K562 (cell line): ENCODE data around the gene ZNF692. TPM values are rescaled to one million over a fixed set of nuclear protein-coding genes. Genes with fewer than 3 reads are reported as not detected.

Experiments used
- ATF2 ChIP-seq: sonication (generic); formaldehyde crosslinking; IDR thresholded peaks from 2 replicates; pipeline ENCODE4 v1.8.1; 2022; ENCODE audit warnings: missing genetic modification reagents
- ATF3 ChIP-seq, 2 experiments: fragments of 450-650 bp in 1 of 2; sonication (generic) in 1 of 2; formaldehyde crosslinking in 1 of 2; IDR thresholded peaks in 1 of 2; conservative IDR thresholded peaks in 1 of 2; 2 replicates each; pipeline versions ENCODE4 v1.6.1 to v1.8.1; 2016 to 2023; ENCODE audit warnings: mild to moderate bottlenecking in 2 of 2, moderate library complexity in 2 of 2, inconsistent platforms in 1 of 2, missing genetic modification reagents in 1 of 2
- ATF6 ChIP-seq: sonication (generic); formaldehyde crosslinking; IDR thresholded peaks from 2 replicates; pipeline ENCODE4 v1.4.0; 2020; ENCODE audit warnings: mild to moderate bottlenecking, missing genetic modification reagents
- BCOR ChIP-seq: fragments of 450-650 bp; IDR thresholded peaks from 2 replicates; pipeline ENCODE4 v1.6.1; 2016
- CHAMP1 ChIP-seq: fragments of 450-650 bp; IDR thresholded peaks from 2 replicates; pipeline ENCODE4 v1.6.1; 2016; ENCODE audit warnings: mild to moderate bottlenecking
- CTCF ChIP-seq, 3 experiments: IDR thresholded peaks in 2 of 3; conservative IDR thresholded peaks in 1 of 3; 2 replicates each; pipeline ENCODE4 v1.5.1; 2011 to 2012; ENCODE audit warnings: low read length in 3 of 3, mild to moderate bottlenecking in 3 of 3, control low read depth in 2 of 3, improper control_type of control experiment in 1 of 3, inconsistent platforms in 1 of 3, low read depth in 1 of 3, mixed read lengths in 1 of 3, moderate library complexity in 1 of 3; ENCODE audit not compliant: insufficient read depth in 2 of 3
- DPF2 ChIP-seq: fragments of 450-650 bp; IDR thresholded peaks from 2 replicates; pipeline ENCODE4 v1.6.1; 2016
- GATA2 ChIP-seq: sonication (generic); formaldehyde crosslinking; IDR thresholded peaks from 2 replicates; pipeline ENCODE4 v1.4.0; 2020; ENCODE audit warnings: mild to moderate bottlenecking, missing genetic modification reagents
- HDAC2 ChIP-seq: fragments of 450-650 bp; IDR thresholded peaks from 2 replicates; pipeline ENCODE4 v1.6.1; 2016; ENCODE audit warnings: mild to moderate bottlenecking
- RB1 ChIP-seq: fragments of 450-650 bp; IDR thresholded peaks from 2 replicates; pipeline ENCODE4 v1.6.1; 2017; ENCODE audit warnings: low read depth, mild to moderate bottlenecking
- ZEB2 ChIP-seq: fragments of 450-650 bp; IDR thresholded peaks from 2 replicates; pipeline ENCODE4 v1.6.1; 2016
- ZNF12 ChIP-seq: sonication (generic); formaldehyde crosslinking; IDR thresholded peaks from 2 replicates; pipeline ENCODE4 v1.4.0; 2020; ENCODE audit warnings: mild to moderate bottlenecking, missing genetic modification reagents
- ZNF551 ChIP-seq: fragments of 250-450 bp; sonication (Bioruptor Pico); IDR thresholded peaks from 2 replicates; pipeline ENCODE4 v1.5.0; 2021; ENCODE audit warnings: mild to moderate bottlenecking, moderate library complexity
- ZNF639 ChIP-seq, 2 experiments: fragments of 200-800 bp in 1 of 2; sonication (Bioruptor generic) in 1 of 2; sonication (generic) in 1 of 2; formaldehyde crosslinking in 1 of 2; IDR thresholded peaks in 1 of 2; conservative IDR thresholded peaks in 1 of 2; 2 replicates each; pipeline versions ENCODE4 v1.5.0 to v1.6.1; 2016 to 2020; ENCODE audit warnings: missing compliant biosample characterization in 1 of 2, missing genetic modification characterization in 1 of 2, missing genetic modification reagents in 1 of 2
- ZNF764 ChIP-seq: fragments of 250-450 bp; sonication (Bioruptor Pico); IDR thresholded peaks from 2 replicates; pipeline ENCODE4 v1.4.0; 2020; ENCODE audit warnings: low read depth, mild to moderate bottlenecking, moderate library complexity
- polyA plus RNA-seq, 8 experiments: library from polyadenylated mRNA; depleted of rRNA in 4 of 8; stranded (reverse) in 5 of 8; unstranded in 3 of 8; fragments of >200 nt; fragmentation: Nextera tagmentation in 2 of 8; fragmentation: Illumina TruSeq in 1 of 8; extraction: Ambion mirVana in 2 of 8; extraction: Trizol in 1 of 8; gene quantifications; 2 replicates each; pipeline versions ENCODE4 v1.2.1 to v1.2.3, GENCODE V29; 2011 to 2014; ENCODE audit warnings: inconsistent platforms in 1 of 8, missing spikeins in 1 of 8
- total RNA-seq, 7 experiments: library from RNA; depleted of rRNA in 6 of 7; stranded (reverse); fragments of >200 nt in 6 of 7; fragmentation: Illumina TruSeq in 2 of 7; extraction: Trizol in 2 of 7; gene quantifications; 2 replicates each; pipeline versions ENCODE4 v1.2.1 to v1.2.3, GENCODE V29; 2011 to 2021; ENCODE audit warnings: low replicate concordance in 1 of 7

The ZNF692 gene
- total and polyA plus RNA-seq, 9 of the 15 experiments (the other 6 are each of a cell fraction or from before 2014, with no cell fraction given) = 8.4 to 143 (median 55.9) TPM

- TF ChIP-seq CHAMP1 = peak; percentile 78; the same call in 1 of the 2 replicates
- peak; percentile 96 for TF ChIP-seq RB1
- no peak for TF ChIP-seq GATA2 (CRISPR knock-in tag)
- TF ChIP-seq DPF2 = no peak; the same call in 1 of the 2 replicates
- no peak for TF ChIP-seq ZNF551
- TF ChIP-seq ATF2 (CRISPR knock-in tag) = no peak
- TF ChIP-seq ZNF12 = peak; percentile 85; the same call in 1 of the 2 replicates
- peak; percentile 48; the same call in 1 of the 2 replicates for TF ChIP-seq ATF6 (CRISPR knock-in tag)
- TF ChIP-seq ZNF764 = no peak
- TF ChIP-seq HDAC2 = 0 out of 2 replicates have a peak, but pooled peaks have one; percentile 23
- no peak for TF ChIP-seq ATF3 (IDR thresholded peaks at IDR 0.05)
- TF ChIP-seq ATF3 (CRISPR knock-in tag; conservative IDR thresholded peaks at IDR 0.05) = peak; percentile 82; the same call in 1 of the 2 replicates
- TF ChIP-seq ZNF639 (CRISPR knock-in tag; conservative IDR thresholded peaks at IDR 0.05 in 1 of 2, IDR thresholded peaks at IDR 0.05 in 1 of 2) = peak in 1 of 2 experiments; percentile 46; a peak in 1 of 4 replicates
- TF ChIP-seq CTCF (IDR thresholded peaks at IDR 0.05 in 2 of 3, conservative IDR thresholded peaks at IDR 0.05 in 1 of 3; ENCODE audit: insufficient read depth in 2 of 3, low read depth in 1 of 3, low read length in 3 of 3) = peak; percentile 72 to 94 (median 79)
- TF ChIP-seq BCOR = peak; percentile 89
- 0 out of 2 replicates have a peak, but pooled peaks have one; percentile 9 for TF ChIP-seq ZEB2
Measured at GRCh38 chr1:248906009-248906752, 47.3 kb upstream of the ZNF692 start, which contains the start of gene PGBD2 (continued).
